Measurements from ENCODE around the gene ZCCHC10.

The ZCCHC10 gene

DNA sequence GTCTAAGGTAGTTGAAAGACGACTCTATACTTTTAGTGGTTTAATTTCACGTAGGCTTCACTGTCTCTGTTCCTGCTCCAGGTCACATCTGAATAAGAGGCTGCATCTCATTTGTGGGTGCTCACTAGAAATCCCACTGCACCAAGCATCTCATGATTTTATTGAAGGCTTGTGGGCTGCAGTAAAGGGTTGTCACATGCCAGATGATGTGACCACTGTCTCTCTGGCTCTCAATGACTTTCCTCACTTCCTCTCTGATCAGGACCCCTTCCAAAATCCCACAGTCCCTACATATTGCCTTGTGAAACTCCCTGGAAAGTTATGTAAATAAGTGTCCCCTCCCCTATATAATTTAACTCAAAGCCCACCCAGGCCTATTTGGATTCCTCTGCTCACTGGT is 8.9 kb upstream of the ZCCHC10 start:
- Histone ChIP-seq H3K27ac (replicated peaks; ENCODE audit: low read length) (no peak overlapping the region), H2BK15ac (ENCODE audit: low read length) (no peak overlapping the region), H3K4ac (ENCODE audit: low read length) (no peak overlapping the region), H3K9ac (ENCODE audit: low read depth, low read length, poor library complexity) (no peak overlapping the region), H4K91ac (ENCODE audit: low read depth, low read length, poor library complexity) (no peak overlapping the region), H3K36me3 (replicated peaks in 1 of 2; ENCODE audit: control insufficient read depth in 2 of 2, insufficient read depth in 2 of 2, low read length in 2 of 2) (no peaks in the 10 kb centered on the region), H3K9me3 (replicated peaks in 1 of 2; ENCODE audit: control insufficient read depth in 2 of 2, insufficient read depth in 1 of 2, low read depth in 1 of 2, low read length in 2 of 2) (no peaks in the 10 kb centered on the region), H2AFZ (ENCODE audit: low read length) (no peak overlapping the region), H2BK5ac (ENCODE audit: low read length) (no peak overlapping the region), H2AK5ac (ENCODE audit: low read depth, low read length) (no peak overlapping the region), H3K14ac (ENCODE audit: low read length) (no peak overlapping the region), H3K4me1 (ENCODE audit: control insufficient read depth in 2 of 2, insufficient read depth in 1 of 2, low read depth in 1 of 2, low read length in 2 of 2) (peaks cover 0 to 11% of the 10 kb centered on the region in 2 donors), H2BK120ac (ENCODE audit: low read depth, low read length) (no peak overlapping the region), H3K4me3 (ENCODE audit: low read length in 2 of 2) (no peak overlapping the region), H4K8ac (ENCODE audit: low read depth, low read length) (no peak overlapping the region), H3K4me2 (ENCODE audit: insufficient read depth, low read length, poor library complexity, severe bottlenecking) (no peak overlapping the region), H3K27me3 (ENCODE audit: control insufficient read depth in 3 of 3, insufficient read depth in 3 of 3, low read depth in 1 of 3, low read length in 3 of 3) (no peaks in the 10 kb centered on the region), H3K18ac (ENCODE audit: low read length) (no peak overlapping the region), H3K79me1 (ENCODE audit: low read depth, low read length) (no peaks in the 10 kb centered on the region), H2BK12ac (ENCODE audit: low read length) (no peak overlapping the region), H3K23ac (ENCODE audit: low read depth, low read length, poor library complexity) (no peak overlapping the region)
- DNase-seq (ENCODE audit: low spot score), result no peak
- no CpG with 5 or more reads among the region's 2 CpGs for WGBS, 2 donors (ENCODE audit: extremely low coverage in 2 of 2, insufficient read length in 2 of 2, insufficient replicate concordance in 1 of 2)

DNA sequence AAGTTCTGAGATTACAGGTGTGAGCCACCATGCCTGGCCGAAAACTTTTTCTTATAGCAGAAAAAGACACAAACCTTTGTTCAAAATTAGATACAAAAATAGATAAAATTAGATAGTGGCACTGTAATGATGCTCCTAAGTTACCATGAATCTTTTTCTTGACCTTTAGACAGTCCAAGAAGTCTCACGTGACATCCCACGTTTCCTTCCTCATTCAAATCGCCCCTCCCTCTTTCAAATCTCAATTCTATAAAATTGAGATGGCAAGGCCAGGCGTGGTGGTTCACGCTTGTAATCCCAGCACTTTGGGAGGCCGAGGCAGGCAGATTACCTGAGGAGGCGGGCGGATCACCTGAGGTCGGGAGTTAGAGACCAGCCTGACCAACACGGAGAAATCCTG is 7.7 kb upstream of the ZCCHC10 start:
- no peak for DNase-seq (ENCODE audit: low spot score)
- no peak overlapping the region for H3K4me3 ChIP-seq (ENCODE audit: low read length in 2 of 2)
- H3K27ac ChIP-seq (replicated peaks; ENCODE audit: low read length), result no peak overlapping the region

DNA sequence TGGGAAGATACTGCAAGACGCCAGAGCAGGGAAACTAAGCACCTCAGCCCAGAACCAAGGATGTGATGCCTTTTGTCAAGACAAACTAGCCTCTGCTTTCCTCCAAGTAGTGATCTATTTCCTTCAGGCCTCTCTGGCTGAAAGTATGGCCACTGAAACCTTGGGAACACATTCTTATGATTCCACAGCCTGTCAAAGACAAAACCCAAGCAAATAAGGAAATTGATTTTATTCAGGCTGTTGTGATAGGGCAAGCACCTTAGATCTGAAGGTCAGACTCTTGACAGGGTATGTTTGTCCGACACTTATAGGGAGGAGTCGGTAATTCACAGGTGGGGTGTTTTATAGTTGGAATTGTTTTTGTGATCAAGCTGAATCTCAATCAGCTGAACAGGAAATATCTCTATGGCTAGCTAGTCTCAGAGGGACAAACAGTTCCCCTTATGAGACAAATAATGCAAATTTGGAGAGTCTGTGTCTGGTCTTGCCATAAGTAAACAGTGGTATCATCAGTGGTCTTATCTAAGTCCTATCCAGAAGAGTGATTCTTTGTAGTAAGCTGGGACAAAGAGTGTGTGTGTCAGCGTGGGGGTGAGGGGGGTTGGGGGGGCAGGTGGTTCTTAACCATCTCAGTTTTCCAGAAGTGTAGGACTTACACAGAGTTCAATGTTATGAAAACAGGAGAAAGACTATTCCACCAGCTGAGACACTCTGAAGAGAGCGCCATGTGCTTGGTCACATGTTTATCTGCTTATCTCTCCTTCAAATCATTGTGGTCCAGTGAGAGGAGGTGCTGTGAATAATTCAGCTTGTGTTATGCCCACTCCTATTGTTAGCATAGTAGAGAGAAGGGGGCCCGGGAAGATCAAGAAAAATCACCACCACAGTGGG is 6.7 kb upstream of the ZCCHC10 start:
- Histone ChIP-seq H3K4me1 (ENCODE audit: control insufficient read depth in 2 of 2, insufficient read depth in 1 of 2, low read depth in 1 of 2, low read length in 2 of 2) (peaks cover 0 to 11% of the 10 kb centered on the region in 2 donors), H4K8ac (ENCODE audit: low read depth, low read length) (no peak overlapping the region), H2BK120ac (ENCODE audit: low read depth, low read length) (no peak overlapping the region), H3K14ac (ENCODE audit: low read length) (no peak overlapping the region), H3K27ac (replicated peaks; ENCODE audit: low read length) (no peak overlapping the region), H3K79me1 (ENCODE audit: low read depth, low read length) (no peaks in the 10 kb centered on the region), H3K4me2 (ENCODE audit: insufficient read depth, low read length, poor library complexity, severe bottlenecking) (no peak overlapping the region), H3K23ac (ENCODE audit: low read depth, low read length, poor library complexity) (no peak overlapping the region), H3K9me3 (replicated peaks in 1 of 2; ENCODE audit: control insufficient read depth in 2 of 2, insufficient read depth in 1 of 2, low read depth in 1 of 2, low read length in 2 of 2) (no peaks in the 10 kb centered on the region), H3K4ac (ENCODE audit: low read length) (no peak overlapping the region), H3K27me3 (ENCODE audit: control insufficient read depth in 3 of 3, insufficient read depth in 3 of 3, low read depth in 1 of 3, low read length in 3 of 3) (no peaks in the 10 kb centered on the region), H4K91ac (ENCODE audit: low read depth, low read length, poor library complexity) (no peak overlapping the region), H2BK12ac (ENCODE audit: low read length) (no peak overlapping the region), H3K18ac (ENCODE audit: low read length) (no peak overlapping the region), H2BK5ac (ENCODE audit: low read length) (no peak overlapping the region), H2AFZ (ENCODE audit: low read length) (peak overlapping the region; percentile 81), H3K9ac (ENCODE audit: low read depth, low read length, poor library complexity) (no peak overlapping the region), H3K4me3 (ENCODE audit: low read length in 2 of 2) (no peak overlapping the region), H3K36me3 (replicated peaks in 1 of 2; ENCODE audit: control insufficient read depth in 2 of 2, insufficient read depth in 2 of 2, low read length in 2 of 2) (no peaks in the 10 kb centered on the region), H2AK5ac (ENCODE audit: low read depth, low read length) (no peak overlapping the region), H2BK15ac (ENCODE audit: low read length) (no peak overlapping the region)
- no CpG with 5 or more reads among the region's 6 CpGs for WGBS, 2 donors (ENCODE audit: extremely low coverage in 2 of 2, insufficient read length in 2 of 2, insufficient replicate concordance in 1 of 2)
- DNase-seq (ENCODE audit: low spot score), result no peak

More for the DNA sequence above, 7.7 kb upstream of the ZCCHC10 start:
- Histone ChIP-seq H2BK12ac (ENCODE audit: low read length) (no peak overlapping the region), H4K91ac (ENCODE audit: low read depth, low read length, poor library complexity) (no peak overlapping the region), H3K4me2 (ENCODE audit: insufficient read depth, low read length, poor library complexity, severe bottlenecking) (no peak overlapping the region), H3K23ac (ENCODE audit: low read depth, low read length, poor library complexity) (no peak overlapping the region), H3K36me3 (replicated peaks in 1 of 2; ENCODE audit: control insufficient read depth in 2 of 2, insufficient read depth in 2 of 2, low read length in 2 of 2) (no peaks in the 10 kb centered on the region), H2BK120ac (ENCODE audit: low read depth, low read length) (no peak overlapping the region), H3K9me3 (replicated peaks in 1 of 2; ENCODE audit: control insufficient read depth in 2 of 2, insufficient read depth in 1 of 2, low read depth in 1 of 2, low read length in 2 of 2) (no peaks in the 10 kb centered on the region), H4K8ac (ENCODE audit: low read depth, low read length) (no peak overlapping the region), H3K14ac (ENCODE audit: low read length) (peak overlapping the region; percentile 38), H3K18ac (ENCODE audit: low read length) (no peak overlapping the region), H2AFZ (ENCODE audit: low read length) (no peak overlapping the region), H2BK15ac (ENCODE audit: low read length) (no peak overlapping the region), H3K4ac (ENCODE audit: low read length) (no peak overlapping the region), H3K9ac (ENCODE audit: low read depth, low read length, poor library complexity) (no peak overlapping the region), H3K4me1 (ENCODE audit: control insufficient read depth in 2 of 2, insufficient read depth in 1 of 2, low read depth in 1 of 2, low read length in 2 of 2) (peaks cover 0 to 11% of the 10 kb centered on the region in 2 donors), H3K27me3 (ENCODE audit: control insufficient read depth in 3 of 3, insufficient read depth in 3 of 3, low read depth in 1 of 3, low read length in 3 of 3) (no peaks in the 10 kb centered on the region), H2AK5ac (ENCODE audit: low read depth, low read length) (no peak overlapping the region), H2BK5ac (ENCODE audit: low read length) (no peak overlapping the region), H3K79me1 (ENCODE audit: low read depth, low read length) (no peaks in the 10 kb centered on the region)
- WGBS, 2 donors (ENCODE audit: extremely low coverage in 2 of 2, insufficient read length in 2 of 2, insufficient replicate concordance in 1 of 2), result 86% methylated on average over 1 of the region's 11 CpGs; no CpG with 5 or more reads in 1 of the 2 donors

DNA sequence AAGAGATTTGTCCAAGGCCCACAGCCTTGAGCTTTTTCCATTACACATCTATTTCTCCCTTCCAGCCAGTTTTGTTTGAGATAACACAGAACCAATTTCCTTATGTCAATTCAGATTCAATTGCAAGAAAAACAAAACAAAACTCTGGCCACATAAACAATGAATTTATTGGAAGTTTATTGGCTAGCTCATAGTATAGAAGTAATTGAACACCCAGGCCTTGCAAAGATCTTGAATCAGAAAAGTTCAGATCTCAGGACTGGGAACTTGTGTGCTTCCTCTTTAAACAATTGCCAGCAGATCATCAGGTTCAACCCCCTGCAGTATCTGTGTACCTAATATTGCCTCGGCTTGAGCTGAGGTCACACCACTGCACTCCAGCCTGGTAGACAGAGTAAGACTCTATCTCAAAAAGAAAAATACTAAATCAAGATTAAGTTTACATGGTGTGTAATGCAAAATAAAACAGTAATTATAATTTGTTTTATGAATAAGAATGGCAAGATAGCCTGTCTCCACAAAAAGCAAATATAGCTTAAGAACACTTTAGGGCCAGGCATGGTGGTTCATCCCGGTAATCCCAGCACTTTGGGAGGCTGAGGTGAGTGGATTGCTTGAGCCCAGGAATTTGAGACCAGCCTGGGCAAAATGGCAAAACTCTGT is 4.1 kb upstream of the ZCCHC10 start:
- Histone ChIP-seq H3K36me3 (replicated peaks in 1 of 2; ENCODE audit: control insufficient read depth in 2 of 2, insufficient read depth in 2 of 2, low read length in 2 of 2) (no peaks in the 10 kb centered on the region), H3K9me3 (replicated peaks in 1 of 2; ENCODE audit: control insufficient read depth in 2 of 2, insufficient read depth in 1 of 2, low read depth in 1 of 2, low read length in 2 of 2) (no peaks in the 10 kb centered on the region), H2AFZ (ENCODE audit: low read length) (peak overlapping the region; percentile 67), H2BK5ac (ENCODE audit: low read length) (no peak overlapping the region), H2BK15ac (ENCODE audit: low read length) (no peak overlapping the region), H4K8ac (ENCODE audit: low read depth, low read length) (no peak overlapping the region), H3K27ac (replicated peaks; ENCODE audit: low read length) (no peak overlapping the region), H3K4me2 (ENCODE audit: insufficient read depth, low read length, poor library complexity, severe bottlenecking) (no peak overlapping the region), H3K9ac (ENCODE audit: low read depth, low read length, poor library complexity) (no peak overlapping the region), H4K91ac (ENCODE audit: low read depth, low read length, poor library complexity) (no peak overlapping the region), H3K27me3 (ENCODE audit: control insufficient read depth in 3 of 3, insufficient read depth in 3 of 3, low read depth in 1 of 3, low read length in 3 of 3) (no peaks in the 10 kb centered on the region), H3K4ac (ENCODE audit: low read length) (no peak overlapping the region), H2AK5ac (ENCODE audit: low read depth, low read length) (no peak overlapping the region), H3K4me3 (ENCODE audit: low read length in 2 of 2) (no peak overlapping the region), H2BK12ac (ENCODE audit: low read length) (no peak overlapping the region), H3K14ac (ENCODE audit: low read length) (no peak overlapping the region), H3K23ac (ENCODE audit: low read depth, low read length, poor library complexity) (no peak overlapping the region), H2BK120ac (ENCODE audit: low read depth, low read length) (no peak overlapping the region), H3K79me1 (ENCODE audit: low read depth, low read length) (no peaks in the 10 kb centered on the region), H3K4me1 (ENCODE audit: control insufficient read depth in 2 of 2, insufficient read depth in 1 of 2, low read depth in 1 of 2, low read length in 2 of 2) (peaks cover 0 to 11% of the 10 kb centered on the region in 2 donors), H3K18ac (ENCODE audit: low read length) (no peak overlapping the region)
- DNase-seq (ENCODE audit: low spot score), result no peak
- no CpG with 5 or more reads among the region's 2 CpGs for WGBS, 2 donors (ENCODE audit: extremely low coverage in 2 of 2, insufficient read length in 2 of 2, insufficient replicate concordance in 1 of 2)

Measured in neuronal stem cell (in vitro differentiated cells).